Measurements from ENCODE around the gene ZCCHC24.

Gene ZCCHC24

GRCh38 chr10:79380125-79380945 lies 65.1 kb downstream of the ZCCHC24 start:
- peak; percentile 56 for DNase-seq

DNA sequence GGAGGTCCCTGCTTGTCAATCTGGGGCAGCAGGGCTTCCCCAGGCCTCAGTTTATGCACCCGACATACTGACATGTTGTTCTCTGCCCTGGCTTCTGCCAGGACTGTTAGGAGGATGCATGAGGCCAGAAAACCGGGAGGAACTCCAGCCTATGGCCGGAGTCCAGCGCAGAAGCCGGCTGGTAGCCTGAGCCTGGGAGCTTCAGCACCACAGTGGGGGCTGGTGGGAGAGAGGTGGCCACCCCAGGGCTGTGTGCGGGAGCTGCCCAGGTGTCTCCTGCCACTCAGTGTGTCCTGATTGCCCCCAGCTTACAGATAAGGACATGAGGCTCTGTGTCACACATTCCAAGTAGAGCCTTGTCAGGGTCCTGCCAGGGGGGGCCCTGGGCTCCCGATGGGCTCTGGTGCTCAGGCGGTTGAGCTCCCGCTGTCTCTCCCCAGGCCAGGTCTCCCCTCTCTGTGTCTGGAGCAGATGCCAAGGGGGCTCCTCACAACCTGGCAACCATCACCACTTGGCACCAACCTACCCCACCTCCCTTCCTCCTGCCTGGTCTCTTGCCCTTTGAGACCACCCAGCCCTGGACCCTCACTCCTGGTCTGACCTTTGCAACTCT lies 65.8 kb downstream of the ZCCHC24 start:
- DNase-seq, result no peak

- DNase-seq, result peak; percentile 48
Observed at GRCh38 chr10:79378647-79379511, 66.5 kb downstream of the ZCCHC24 start.

DNA sequence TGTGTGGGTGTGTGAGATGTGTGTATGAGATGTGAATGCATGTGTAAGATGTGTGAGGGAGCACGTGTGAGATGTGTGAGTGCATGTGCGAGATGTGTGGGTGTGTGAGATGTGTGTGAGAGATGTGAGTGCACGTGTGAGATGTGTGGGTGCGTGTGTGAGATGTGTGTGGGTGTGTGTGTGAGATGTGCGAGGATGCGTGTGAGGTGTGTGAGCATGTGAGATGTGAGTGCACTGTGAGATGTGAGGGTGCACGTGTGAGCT lies 67.1 kb downstream of the ZCCHC24 start:
- no peak for DNase-seq

DNA sequence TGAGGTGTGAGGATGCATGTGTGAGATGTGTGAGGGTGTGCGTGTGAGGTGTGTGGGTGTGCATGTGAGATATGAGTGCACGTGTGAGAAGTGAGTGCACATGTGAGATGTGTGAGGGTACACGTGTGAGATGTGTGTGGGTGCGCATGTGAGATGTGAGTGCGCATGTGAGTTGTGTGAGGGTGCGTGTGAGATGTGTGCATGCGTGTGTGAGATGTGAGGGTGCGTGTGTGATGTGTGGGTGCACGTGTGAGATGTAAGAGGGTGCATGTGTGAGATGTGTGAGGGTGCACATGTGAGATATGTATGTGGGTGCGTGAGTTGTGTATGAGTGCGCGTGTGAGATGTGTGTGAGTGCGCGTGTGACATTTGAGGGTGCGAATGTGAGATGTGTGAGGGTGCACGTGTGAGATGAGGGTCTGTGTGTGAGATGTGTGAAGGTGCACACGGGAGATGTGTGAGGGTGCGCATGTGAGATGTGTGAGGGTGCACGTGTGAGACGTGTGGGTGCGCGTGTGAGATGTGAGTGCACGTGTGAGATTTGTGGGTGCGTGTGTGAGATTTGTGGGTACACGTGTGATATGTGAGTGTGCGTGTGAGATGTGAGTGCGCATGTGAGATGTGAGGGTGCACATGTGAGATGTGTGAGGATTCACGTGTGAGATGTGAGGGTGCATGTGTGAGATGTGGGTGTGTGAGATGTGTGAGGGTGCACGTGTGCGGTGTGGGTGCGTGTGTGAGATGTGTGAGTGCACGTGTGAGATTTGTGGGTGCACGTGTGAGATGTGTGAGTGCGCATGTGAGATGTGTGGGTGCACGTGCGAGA lies 67.7 kb downstream of the ZCCHC24 start:
- peak; percentile 57 for DNase-seq

DNA sequence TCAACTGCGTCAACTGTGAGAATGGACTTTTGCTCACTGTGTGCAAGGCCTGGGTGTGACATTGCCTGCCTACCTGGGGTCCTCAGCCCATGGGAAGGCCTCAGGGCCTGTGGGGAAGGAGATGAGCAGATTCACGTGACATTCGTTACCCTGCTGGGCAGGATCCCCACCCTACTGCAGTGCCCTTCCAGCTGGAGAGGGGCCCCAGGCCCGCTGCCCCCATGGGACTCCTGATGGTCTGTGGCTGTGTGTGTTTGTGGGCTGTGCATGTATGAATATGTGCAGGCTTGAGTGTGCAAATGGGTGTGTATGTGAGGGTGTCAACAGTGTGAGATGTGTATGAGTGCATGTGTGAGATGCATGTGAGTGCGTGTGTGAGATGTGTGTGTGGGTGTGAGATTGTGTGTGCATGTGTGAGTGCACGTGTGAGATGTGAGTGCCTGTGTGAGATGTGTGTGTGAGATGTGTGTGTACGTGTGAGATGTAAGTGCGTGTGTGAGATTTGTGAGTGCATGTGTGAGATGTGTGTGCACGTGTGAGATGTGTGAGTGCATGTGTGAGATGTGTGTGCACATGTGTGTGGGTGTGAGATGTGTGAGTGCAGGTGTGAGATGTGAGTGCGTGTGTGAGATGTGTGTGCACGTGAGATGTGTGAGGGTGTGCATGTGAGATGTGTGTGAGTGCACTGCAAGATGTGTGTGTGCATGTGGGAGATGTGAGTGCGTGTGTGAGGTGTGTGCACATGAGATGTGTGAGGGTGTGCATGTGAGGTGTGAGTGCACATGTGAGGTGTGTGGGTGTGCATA lies 68.5 kb downstream of the ZCCHC24 start:
- DNase-seq, result peak; percentile 54

DNA sequence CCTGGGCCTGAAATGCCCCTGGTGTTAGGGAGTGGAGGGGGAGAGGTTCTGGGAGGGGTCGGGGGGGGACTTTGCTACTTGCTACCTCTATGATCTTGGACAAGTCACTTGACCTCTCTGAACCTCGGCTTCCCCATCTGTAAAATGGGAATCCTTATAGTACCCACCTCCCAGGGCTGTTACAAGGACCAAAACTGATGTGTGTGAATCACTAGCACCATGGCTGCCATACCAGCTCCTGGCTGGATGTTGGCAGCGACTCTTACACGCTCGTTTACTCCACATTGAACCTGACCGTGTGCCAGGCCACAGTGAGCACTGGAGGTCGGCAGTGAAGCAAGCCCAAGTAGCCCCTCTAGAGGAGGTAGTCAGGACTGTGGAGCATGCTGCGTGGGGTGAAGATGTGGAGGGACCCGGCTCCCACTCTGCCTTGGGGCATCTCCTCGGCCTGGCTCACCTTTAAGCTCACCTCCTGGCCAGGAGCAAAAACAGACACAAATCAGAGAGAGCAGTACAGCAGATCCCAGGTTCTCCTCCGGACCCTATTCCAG lies 69.3 kb downstream of the ZCCHC24 start:
- peak; percentile 50 for DNase-seq

DNA sequence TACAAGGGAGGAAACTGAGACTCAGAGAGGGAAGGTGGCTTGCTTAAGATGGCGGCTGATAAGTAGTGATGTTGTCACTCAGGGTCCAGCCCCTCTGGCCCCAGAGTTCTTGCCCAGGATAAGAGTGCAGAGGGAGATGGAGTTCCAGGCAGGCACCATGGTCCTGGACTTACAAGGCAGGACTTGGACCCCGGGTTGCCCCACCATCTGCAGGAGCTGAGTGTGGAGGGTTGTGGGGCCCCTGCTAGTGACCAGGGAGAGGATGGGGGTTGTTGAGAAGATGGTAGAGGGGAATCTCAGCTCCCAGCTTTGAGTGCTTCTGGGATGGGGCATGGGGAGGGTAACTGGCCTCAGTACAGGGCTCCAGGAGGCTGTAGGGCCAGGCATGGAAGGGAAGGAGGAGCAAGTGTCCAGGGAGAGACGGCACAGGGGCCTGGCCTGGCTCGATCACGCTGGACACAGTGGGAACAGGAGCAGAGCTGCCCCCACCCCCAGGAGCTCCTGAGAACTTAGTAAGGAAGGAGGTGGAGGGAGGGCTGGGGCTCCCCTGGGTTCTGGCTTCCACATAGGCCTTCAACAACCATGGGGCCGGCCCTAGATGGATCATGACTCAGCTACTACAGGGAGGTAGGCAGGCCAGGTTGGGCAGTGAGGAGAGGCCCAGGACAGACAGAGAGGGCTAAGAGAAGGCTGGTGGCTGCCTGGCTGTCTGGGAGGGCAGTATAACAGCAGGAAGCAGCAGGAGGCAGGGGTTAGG lies 69.9 kb downstream of the ZCCHC24 start:
- DNase-seq, result no peak

DNA sequence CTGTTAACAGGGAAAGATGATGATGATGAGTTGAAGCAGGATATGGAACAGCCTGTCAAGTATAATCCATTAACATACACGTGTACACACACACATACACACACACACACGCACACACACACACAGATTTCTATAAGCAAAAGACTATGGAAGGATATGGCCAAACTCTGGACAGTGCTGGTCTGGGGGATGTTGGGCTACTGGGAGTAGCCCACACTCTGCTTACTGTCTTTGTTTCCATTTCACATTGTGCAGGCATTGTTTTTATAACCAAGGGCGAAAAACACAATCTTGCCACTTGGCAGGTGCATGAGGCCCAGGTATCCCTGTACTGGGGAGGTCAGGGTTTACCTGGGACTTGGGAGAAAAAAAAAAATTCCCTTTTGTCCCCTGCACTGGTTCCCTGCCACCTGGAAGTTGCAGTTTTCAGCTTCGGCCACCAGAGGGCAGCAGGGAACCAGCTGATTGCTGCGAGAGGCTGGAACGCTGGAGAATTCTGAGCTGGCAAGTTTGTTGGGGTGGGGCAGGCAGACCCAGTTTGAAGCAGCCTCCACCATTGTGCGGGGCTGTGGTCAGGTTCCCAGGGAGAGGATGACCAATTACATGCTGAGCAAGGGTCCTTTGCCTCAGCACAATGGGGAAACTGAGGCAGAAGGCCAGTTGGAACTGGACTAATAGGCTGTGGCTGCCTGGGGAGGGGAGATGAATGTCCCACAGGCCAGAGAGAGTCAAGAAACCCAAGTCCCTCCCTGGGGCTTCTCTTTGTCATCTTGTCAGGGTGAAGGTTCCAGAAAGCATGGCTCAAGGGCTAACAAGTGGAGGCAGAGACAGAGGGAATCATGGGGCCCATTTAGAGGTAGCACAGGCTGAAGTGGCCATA lies 70.9 kb downstream of the ZCCHC24 start:
- peak; percentile 92 for DNase-seq

- DNase-seq, result no peak
Observed at GRCh38 chr10:79372871-79373270, 72.6 kb downstream of the ZCCHC24 start.

GRCh38 chr10:79367426-79368189 lies 77.8 kb downstream of the ZCCHC24 start:
- peak; percentile 4 for DNase-seq

GRCh38 chr10:79361726-79362397 lies 83.6 kb downstream of the ZCCHC24 start:
- peak; percentile 60 for DNase-seq

GRCh38 chr10:79360499-79361342 lies 84.7 kb downstream of the ZCCHC24 start:
- DNase-seq, result no peak

DNA sequence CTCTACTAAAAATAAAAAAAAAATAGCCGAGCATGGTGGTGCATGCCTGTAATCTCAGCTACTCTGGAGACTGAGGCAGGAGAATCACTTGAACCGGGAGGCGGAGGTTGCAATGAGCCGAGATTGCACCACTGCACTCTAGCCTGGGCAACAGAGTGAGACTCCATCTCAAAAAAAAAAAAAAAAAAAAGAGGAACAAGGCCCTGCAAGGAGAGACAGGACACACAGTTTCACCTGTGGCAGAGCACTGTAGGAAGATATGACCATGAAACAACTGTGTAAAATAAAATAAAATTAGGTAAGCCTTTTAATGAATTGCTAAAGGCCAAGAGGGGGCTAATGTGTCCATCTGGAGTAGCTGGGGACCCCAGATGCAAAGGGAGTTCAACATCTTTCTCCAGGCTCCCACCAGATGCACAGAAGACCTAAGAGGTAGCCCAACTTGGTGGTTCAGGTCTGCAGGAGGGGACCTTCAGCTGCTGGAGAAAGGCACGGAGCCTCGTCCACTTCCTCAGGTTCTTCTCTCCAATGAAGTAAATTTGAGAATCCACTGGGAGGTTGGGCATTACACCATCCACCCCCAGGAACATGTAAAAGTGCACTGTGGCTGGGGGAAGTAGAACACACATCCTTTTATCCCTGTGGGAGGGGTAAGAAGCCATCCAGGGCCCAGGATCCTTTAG lies 85.5 kb downstream of the ZCCHC24 start:
- no peak for DNase-seq

DNA sequence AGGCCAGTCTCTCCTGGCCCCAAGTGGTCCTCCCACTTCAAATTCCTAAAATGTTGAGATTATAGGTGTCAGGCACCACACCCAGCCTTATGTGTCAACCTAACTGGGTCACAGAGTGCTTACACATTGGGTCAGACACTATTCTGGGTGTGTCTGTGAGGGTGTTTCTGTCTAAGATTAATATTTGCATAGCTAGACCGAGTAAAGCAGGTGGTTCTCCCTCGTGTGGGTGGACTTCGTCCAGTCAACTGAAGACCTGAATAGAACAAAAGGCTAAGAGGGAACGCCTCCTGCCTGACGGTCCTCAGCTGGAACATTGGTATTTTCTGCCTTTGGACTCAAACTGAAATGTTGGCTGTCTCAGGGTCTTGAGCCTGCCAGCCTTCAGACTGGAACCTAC lies 86.6 kb downstream of the ZCCHC24 start:
- no peak for DNase-seq

DNA sequence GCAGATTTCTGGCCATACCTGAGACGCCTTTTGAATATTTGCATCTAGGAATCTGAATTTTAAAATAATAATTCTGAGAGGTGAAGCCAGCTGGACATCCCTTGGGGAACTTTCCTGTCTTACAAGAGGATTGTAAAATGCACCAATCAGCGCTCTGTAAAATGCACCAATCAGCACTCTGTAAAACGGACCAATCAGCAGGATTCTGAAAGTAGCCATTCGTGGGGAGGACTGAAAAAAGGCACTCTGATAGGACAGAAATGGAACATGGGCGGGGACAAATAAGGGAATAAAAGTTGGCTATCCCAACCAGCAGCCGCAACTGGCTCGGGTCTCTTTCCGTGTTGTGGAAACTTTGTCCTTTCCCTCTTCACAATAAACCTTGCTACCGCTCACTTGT lies 88.2 kb downstream of the ZCCHC24 start:
- peak; percentile 48 for DNase-seq

DNA sequence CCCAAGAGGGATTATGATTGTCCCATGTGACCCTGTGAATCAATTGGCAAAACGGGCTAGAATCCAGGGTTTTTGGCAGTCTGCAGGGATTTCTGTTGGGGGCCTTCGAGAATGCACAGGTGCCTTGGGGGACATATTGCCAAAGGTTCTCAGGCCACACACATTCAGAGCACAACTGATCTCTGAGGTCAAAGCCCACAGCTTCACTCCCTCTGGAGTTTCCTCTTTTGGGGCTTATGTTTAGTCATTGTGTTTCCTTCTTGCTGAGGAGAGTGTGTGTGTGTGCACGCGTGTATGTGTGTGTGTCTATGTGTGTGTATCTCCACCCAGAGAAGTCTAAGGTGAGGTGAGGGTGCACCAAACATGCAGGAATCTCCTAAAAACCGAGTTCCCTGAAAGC lies 89.3 kb downstream of the ZCCHC24 start:
- DNase-seq, result no peak
